BLaER1 (cell line): Measurements from ENCODE around the gene SND1.

Experiments
- H3K27ac ChIP-seq: shearing (Covaris generic); formaldehyde crosslinking; 2 replicates; pipeline ENCODE4 v1.8.1; 2022
- H3K27me3 ChIP-seq: shearing (Covaris generic); formaldehyde crosslinking; 2 replicates; pipeline ENCODE4 v1.8.1; 2022
- H3K36me3 ChIP-seq: shearing (Covaris generic); formaldehyde crosslinking; 2 replicates; pipeline ENCODE4 v1.8.1; 2022
- H3K4me1 ChIP-seq: shearing (Covaris generic); formaldehyde crosslinking; 2 replicates; pipeline ENCODE4 v1.8.1; 2022
- H3K4me2 ChIP-seq: shearing (Covaris generic); formaldehyde crosslinking; 2 replicates; pipeline ENCODE4 v1.8.1; 2022
- H3K4me3 ChIP-seq: shearing (Covaris generic); formaldehyde crosslinking; 2 replicates; pipeline ENCODE4 v1.8.1; 2022
- H3K9ac ChIP-seq: shearing (Covaris generic); formaldehyde crosslinking; 2 replicates; pipeline ENCODE4 v1.8.1; 2022
- H3K9me3 ChIP-seq: shearing (Covaris generic); formaldehyde crosslinking; 2 replicates; pipeline ENCODE4 v1.8.1; 2022
- H4K20me1 ChIP-seq: shearing (Covaris generic); formaldehyde crosslinking; 2 replicates; pipeline ENCODE4 v1.8.1; 2022
- Cebpa-rat ChIP-seq: shearing (Covaris generic); IDR thresholded peaks from 2 replicates; pipeline ENCODE4 v1.8.1; 2022

The SND1 gene

GRCh38 chr7:128129224-128129864, 477.4 kb downstream of the SND1 start:
- no peaks in the 10 kb centered on the region for H4K20me1 ChIP-seq
- H3K27me3 ChIP-seq: peaks cover 3% of the 10 kb centered on the region; the same call in 1 of the 2 replicates
- peak overlapping the region; percentile 33 for H3K4me2 ChIP-seq
- no peak for TF ChIP-seq Cebpa-rat
- H3K9me3 ChIP-seq: no peaks in the 10 kb centered on the region
- no peak overlapping the region for H3K9ac ChIP-seq
- no peak overlapping the region for H3K27ac ChIP-seq
- H3K4me1 ChIP-seq: peaks cover 13% of the 10 kb centered on the region
- H3K4me3 ChIP-seq: no peak overlapping the region
- H3K36me3 ChIP-seq: no peaks in the 10 kb centered on the region

GRCh38 chr7:128131115-128131514, 479.1 kb downstream of the SND1 start:
- Histone ChIP-seq H3K27me3 (peaks cover 13% of the 10 kb centered on the region; the same call in 1 of the 2 replicates), H3K9ac (no peak overlapping the region), H4K20me1 (no peaks in the 10 kb centered on the region), H3K4me1 (peaks cover 24% of the 10 kb centered on the region), H3K9me3 (no peaks in the 10 kb centered on the region), H3K4me2 (no peak overlapping the region), H3K27ac (no peak overlapping the region), H3K4me3 (no peak overlapping the region), H3K36me3 (no peaks in the 10 kb centered on the region)
- no peak for TF ChIP-seq Cebpa-rat

GRCh38 chr7:128131731-128132130, 479.7 kb downstream of the SND1 start:
- Histone ChIP-seq H3K4me1 (peaks cover 28% of the 10 kb centered on the region), H3K9me3 (no peaks in the 10 kb centered on the region), H3K27ac (no peak overlapping the region), H4K20me1 (no peaks in the 10 kb centered on the region), H3K4me2 (no peak overlapping the region), H3K9ac (no peak overlapping the region), H3K4me3 (no peak overlapping the region), H3K36me3 (no peaks in the 10 kb centered on the region), H3K27me3 (peaks cover 13% of the 10 kb centered on the region; the same call in 1 of the 2 replicates)
- no peak for TF ChIP-seq Cebpa-rat

- Histone ChIP-seq H4K20me1 (no peaks in the 10 kb centered on the region), H3K36me3 (no peaks in the 10 kb centered on the region), H3K9ac (no peak overlapping the region), H3K27ac (no peak overlapping the region), H3K9me3 (no peaks in the 10 kb centered on the region), H3K4me1 (peaks cover 34% of the 10 kb centered on the region), H3K4me2 (no peak overlapping the region), H3K27me3 (peaks cover 13% of the 10 kb centered on the region; the same call in 1 of the 2 replicates), H3K4me3 (no peak overlapping the region)
- TF ChIP-seq Cebpa-rat: no peak
Measured at GRCh38 chr7:128132426-128133069, 480.6 kb downstream of the SND1 start.

GRCh38 chr7:128135159-128135514, 483.1 kb downstream of the SND1 start:
- Histone ChIP-seq H3K27ac (peak overlapping the region; percentile 74), H3K36me3 (no peaks in the 10 kb centered on the region), H3K4me2 (peak overlapping the region; percentile 95), H3K4me1 (peaks cover 21% of the 10 kb centered on the region), H3K9ac (peak overlapping the region; percentile 76), H4K20me1 (no peaks in the 10 kb centered on the region), H3K9me3 (peaks cover 5% of the 10 kb centered on the region; the same call in 1 of the 2 replicates), H3K27me3 (peaks cover 13% of the 10 kb centered on the region; the same call in 1 of the 2 replicates), H3K4me3 (peak overlapping the region; percentile 68)
- no peak for TF ChIP-seq Cebpa-rat

- Histone ChIP-seq H3K4me3 (peak overlapping the region; percentile 68), H3K4me1 (peaks cover 21% of the 10 kb centered on the region), H4K20me1 (no peaks in the 10 kb centered on the region), H3K36me3 (no peaks in the 10 kb centered on the region), H3K27ac (peak overlapping the region; percentile 74), H3K27me3 (peaks cover 13% of the 10 kb centered on the region; the same call in 1 of the 2 replicates), H3K4me2 (peak overlapping the region; percentile 95), H3K9me3 (peaks cover 8% of the 10 kb centered on the region), H3K9ac (peak overlapping the region; percentile 76)
- TF ChIP-seq Cebpa-rat: no peak
Measured at GRCh38 chr7:128135515-128136214, 483.7 kb downstream of the SND1 start.

- no peak for TF ChIP-seq Cebpa-rat
- peak overlapping the region; percentile 76 for H3K9ac ChIP-seq
- H3K4me1 ChIP-seq: peaks cover 21% of the 10 kb centered on the region
- no peaks in the 10 kb centered on the region for H3K36me3 ChIP-seq
- H3K4me2 ChIP-seq: peak overlapping the region; percentile 95
- H3K27me3 ChIP-seq: peaks cover 13% of the 10 kb centered on the region; the same call in 1 of the 2 replicates
- peak overlapping the region; percentile 74 for H3K27ac ChIP-seq
- H3K4me3 ChIP-seq: peak overlapping the region; percentile 68
- H3K9me3 ChIP-seq: peaks cover 11% of the 10 kb centered on the region
- no peaks in the 10 kb centered on the region for H4K20me1 ChIP-seq
Measured at GRCh38 chr7:128136215-128136597, 484.2 kb downstream of the SND1 start.

GRCh38 chr7:128137181-128137580, 485.2 kb downstream of the SND1 start:
- peaks cover 11% of the 10 kb centered on the region for H3K9me3 ChIP-seq
- no peak for TF ChIP-seq Cebpa-rat
- H3K36me3 ChIP-seq: no peaks in the 10 kb centered on the region
- no peaks in the 10 kb centered on the region for H4K20me1 ChIP-seq
- H3K9ac ChIP-seq: no peak overlapping the region
- no peak overlapping the region for H3K4me3 ChIP-seq
- peak overlapping the region; percentile 4; the same call in 1 of the 2 replicates for H3K4me2 ChIP-seq
- peaks cover 27% of the 10 kb centered on the region for H3K4me1 ChIP-seq
- peaks cover 13% of the 10 kb centered on the region; the same call in 1 of the 2 replicates for H3K27me3 ChIP-seq
- no peak overlapping the region for H3K27ac ChIP-seq

- Histone ChIP-seq H3K27ac (no peak overlapping the region), H3K4me3 (no peak overlapping the region), H3K9me3 (peaks cover 20% of the 10 kb centered on the region), H4K20me1 (no peaks in the 10 kb centered on the region), H3K27me3 (peaks cover 10% of the 10 kb centered on the region; the same call in 1 of the 2 replicates), H3K36me3 (no peaks in the 10 kb centered on the region), H3K9ac (no peak overlapping the region), H3K4me1 (peaks cover 35% of the 10 kb centered on the region), H3K4me2 (no peak overlapping the region)
- no peak for TF ChIP-seq Cebpa-rat
Measured at GRCh38 chr7:128139406-128139805, 487.4 kb downstream of the SND1 start.
